GM18907 (cell line): ENCODE results near the gene DNPH1.

Experiments
- ATAC-seq: cut with Tn5 transposase; IDR thresholded peaks from one replicate; pipeline ENCODE4 v1.9.1; 2021; ENCODE audit warnings: mild to moderate bottlenecking, moderate library complexity; ENCODE audit not compliant: unreplicated experiment

Gene DNPH1

DNA sequence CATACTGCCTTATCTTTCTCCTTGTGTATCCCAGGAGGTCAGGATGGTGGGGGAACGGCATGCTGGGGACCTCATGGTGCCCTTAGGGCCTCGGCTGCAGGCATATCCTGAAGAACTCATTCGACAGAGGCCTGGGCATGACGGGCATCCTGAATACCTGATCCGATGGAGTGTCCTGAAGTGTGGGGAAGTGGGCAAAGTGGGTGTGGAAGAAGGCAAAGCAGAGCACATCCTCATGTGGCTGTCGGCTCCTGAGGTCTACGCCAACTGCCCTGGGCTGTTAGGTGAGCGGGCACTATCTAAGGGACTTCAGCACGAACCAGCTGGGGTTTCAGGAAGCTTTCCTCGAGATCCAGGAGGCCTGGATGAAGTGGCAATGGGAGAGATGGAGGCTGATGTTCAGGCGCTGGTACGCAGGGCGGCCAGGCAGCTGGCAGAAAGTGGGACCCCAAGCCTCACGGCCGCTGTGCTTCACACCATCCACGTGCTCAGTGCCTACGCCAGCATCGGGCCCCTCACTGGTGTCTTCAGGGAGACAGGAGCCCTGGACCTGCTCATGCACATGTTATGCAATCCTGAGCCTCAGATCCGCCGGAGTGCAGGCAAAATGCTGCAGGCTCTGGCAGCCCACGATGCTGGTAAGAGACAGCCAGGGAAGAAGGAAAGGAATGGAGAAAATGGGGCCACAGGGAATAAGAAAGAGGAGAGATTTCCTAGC lies 44.9 kb downstream of the DNPH1 start:
- no peak for ATAC-seq

DNA sequence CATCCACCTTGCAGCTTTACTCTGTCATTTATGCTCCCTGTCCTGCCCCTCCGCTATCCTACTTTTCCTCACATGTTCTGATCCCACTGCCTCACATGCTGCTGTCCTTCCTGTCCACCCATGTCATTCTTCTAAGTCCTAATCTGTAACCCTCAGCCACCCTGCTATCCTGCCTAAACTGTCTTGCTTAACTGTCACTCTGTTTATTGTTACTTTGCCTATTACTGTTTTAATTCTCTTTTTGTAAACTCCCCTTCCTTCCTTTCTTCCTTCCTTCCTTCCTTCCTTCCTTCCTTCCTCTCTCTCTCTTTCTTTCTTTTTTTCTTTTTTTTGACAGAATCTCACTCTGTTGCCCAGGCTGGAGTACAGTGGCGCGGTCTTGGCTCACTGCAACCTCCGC lies 45.8 kb downstream of the DNPH1 start:
- ATAC-seq = no peak

DNA sequence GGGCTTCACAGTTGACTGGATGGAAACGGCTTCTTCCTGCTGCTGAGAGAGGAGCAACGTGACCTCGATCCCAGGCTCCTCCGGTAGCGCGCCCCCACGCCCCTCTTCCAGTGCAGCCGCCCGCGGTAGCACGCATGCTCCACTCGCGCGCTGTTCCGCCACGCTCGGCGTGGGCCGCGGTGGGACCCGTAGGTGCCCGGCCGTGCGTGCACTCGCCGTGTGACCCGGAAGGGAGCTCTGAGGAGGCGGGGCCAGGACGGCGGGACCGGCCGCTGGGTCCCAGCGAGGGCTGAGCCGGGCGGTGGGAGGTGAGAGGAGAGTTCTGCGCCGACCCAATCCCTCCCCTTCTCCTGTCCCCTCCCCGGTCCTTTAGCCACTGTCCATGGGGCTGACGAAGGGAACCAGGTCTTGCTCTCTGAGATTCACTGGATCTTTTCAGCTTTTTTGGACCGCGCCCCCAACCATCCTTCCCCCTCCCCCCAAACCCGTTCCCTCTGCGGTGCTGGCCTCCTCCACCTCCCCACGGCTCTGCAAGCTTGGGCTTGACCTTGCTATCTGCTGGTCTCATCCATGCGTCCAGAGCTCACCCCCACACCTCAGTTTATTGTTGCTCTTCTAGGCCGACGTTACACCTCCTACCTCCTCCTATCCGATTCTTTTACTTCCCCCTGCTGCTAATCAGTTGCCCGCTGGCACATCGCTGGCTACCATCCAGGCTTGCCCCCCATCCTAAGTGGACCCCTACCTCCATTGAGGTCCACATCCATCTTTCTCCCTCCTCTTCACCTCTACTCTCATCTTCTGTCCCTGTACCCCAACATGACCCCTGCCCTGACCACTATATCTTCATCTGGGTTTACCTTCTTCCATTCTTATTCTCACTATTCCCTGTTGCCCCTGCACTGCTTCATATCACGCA lies 47.1 kb downstream of the DNPH1 start, which contains the start of gene CUL9:
Gene CUL9 (plus strand): TSS at position 255 of the 919 bp plus-strand sequence. CDS start 2,115 bp downstream, outside the sequence.
- ATAC-seq = peak; percentile 88

DNA sequence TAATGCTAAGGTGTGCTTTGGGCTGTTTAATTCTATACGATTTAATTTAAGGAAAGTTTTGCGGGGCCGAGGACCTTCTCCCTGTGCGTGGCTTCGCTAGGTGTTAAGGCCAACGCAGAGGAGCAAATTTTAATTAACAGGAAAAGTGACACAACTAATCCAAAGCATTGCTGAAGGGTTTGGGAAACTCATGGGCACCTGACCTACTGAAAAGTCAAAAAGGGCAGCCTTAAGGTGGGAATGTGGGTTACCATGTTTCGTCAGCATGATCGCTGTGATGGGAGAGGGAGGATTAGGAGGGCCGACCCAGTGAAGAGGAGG lies 47.7 kb downstream of the DNPH1 start:
- no peak for ATAC-seq

DNA sequence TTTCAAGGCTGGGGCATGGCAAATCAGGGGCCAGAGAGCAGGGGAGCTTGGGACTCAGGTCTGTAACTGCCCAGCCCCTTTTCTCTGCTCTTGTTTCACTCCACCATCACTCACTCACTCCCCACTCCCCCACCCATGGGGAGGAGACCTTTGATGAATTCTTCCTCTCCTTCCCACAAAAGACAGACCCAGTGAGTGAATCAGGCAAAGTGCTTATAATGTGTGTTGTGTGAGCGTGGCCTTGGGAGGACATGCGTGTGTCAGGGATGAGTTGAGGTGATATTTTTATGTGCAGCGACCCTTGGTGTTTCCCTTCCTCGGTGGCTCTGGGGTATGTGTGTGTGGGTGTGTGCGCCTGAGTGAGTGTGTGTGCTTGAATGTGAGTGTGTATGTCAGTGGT lies 48.3 kb downstream of the DNPH1 start:
- no peak for ATAC-seq

DNA sequence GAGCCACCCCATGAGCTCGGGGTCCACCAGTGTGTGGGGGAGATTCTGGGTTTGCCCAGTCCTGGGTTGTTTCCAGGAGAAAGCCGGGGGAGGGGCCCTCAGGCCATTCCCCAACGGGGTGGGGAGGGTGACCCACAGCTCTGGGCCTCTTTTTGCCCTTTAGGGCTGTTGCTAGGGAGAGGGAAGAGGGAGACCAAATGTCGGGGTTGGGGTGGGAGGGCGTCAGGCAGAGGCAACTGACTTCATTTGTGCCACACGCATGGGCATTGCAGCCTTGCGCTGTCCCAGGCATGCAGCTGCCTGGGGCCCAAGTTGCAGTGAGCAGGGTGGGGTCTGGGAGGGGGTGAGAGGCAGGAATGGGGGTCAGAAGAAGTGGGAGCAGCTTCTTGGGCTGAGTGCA lies 49.2 kb downstream of the DNPH1 start:
- no peak for ATAC-seq

DNA sequence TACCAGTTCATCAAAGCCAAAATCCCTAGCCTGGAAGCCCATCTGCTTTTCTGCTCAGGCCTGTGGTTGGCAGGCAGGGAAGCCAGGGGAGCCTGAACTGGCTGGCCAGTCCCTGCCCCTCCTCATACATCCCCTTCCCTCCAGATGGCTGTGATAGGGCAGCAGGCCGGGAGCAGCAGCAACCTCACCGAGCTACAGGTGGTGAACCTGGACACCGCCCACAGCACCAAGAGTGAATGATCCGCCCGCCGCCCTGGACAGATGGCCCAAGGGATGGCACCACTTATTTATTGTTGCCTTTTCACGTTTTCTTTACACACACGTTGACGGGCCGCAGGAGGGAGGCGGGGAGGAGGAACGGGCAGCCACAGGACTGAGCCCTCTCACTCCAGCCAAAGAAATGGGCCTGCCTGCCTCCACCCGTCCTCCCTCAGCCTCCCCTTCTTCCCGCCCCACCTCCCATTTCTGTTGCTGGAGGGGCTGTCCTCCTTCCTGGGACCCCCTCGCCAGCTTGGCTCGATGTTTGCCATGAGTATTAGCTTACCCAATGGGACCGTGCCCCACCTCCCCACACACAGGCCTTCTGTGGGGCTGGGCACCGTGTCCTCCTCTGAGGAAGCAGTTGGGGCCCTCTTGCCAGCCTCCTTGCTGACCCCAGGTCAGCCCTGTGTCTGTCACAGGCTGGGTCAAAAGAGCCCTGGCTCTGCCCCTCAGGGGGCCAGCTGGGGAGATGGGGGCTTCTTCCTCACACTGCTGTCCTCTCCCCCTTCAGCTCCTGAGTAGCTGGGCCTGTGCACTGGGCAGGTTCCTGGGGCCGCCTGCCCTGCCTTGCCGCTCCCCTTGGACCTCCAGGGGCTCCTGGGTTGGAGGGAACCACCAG lies 50.1 kb downstream of the DNPH1 start:
- ATAC-seq = no peak

DNA sequence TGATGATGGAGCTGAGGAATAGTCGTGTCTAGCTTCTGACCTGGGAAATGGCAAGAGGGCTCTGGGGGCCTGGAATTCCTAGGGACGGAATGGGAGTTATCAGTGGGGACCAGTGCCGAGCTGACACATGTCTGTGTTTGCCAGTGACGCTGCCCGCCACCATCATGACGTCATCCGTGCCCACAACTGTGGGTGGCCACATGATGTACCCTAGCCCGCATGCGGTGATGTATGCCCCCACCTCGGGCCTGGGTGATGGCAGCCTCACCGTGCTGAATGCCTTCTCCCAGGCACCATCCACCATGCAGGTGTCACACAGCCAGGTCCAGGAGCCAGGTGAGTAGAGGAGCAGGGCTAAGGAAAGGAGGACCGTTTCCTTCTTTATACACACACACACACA lies 51.1 kb downstream of the DNPH1 start:
- no peak for ATAC-seq

DNA sequence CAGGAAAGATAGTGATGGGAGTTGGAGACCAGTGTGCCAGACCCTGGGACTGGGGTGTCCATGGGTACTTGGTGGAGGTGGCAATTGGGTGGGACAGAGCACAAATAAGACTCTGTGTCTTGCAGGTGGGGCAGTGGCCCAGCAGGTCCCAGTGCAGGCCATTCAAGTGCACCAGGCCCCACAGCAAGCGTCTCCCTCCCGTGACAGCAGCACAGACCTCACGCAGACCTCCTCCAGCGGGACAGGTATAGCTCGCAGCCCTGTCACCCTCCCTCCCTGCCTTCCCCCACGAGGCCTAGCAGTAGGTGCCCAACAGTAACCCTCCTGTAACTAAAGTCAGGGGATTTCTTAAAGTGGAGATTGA lies 52.9 kb downstream of the DNPH1 start:
- no peak for ATAC-seq

DNA sequence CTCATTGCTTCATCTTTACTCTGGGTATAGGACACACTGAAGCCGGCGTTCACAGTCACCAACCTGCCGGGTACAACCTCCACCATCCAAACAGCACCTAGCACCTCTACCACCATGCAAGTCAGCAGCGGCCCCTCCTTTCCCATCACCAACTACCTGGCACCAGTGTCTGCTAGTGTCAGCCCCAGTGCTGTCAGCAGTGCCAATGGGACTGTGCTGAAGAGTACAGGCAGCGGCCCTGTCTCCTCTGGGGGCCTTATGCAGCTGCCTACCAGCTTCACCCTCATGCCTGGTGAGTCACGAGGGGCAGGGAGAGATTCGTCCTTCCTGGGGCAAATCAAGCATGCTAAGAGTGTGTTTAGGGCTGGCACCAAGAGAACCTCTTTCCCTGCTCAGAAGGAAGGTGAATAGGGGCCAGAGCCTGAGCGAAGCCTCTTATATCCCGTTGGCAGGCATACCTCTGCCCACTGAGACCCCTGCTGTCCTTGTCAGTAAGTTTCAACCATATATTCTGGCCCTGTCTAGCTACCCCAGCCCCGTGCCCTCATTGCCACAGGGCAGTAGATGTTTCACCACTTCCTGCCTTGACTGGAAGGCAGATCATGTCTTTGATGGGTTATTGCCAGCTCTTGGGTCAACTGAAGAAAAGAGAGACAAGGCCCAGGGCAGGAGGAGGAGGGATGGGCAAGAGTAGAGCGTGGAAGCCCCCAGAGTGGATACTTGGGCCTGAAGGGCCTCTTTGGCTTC lies 53.4 kb downstream of the DNPH1 start:
- no peak for ATAC-seq
